Measurements from ENCODE around the gene KCNMB4. TPM values are rescaled to one million over a fixed set of nuclear protein-coding genes. Genes with fewer than 3 reads are reported as not detected.

The KCNMB4 gene, protein sequence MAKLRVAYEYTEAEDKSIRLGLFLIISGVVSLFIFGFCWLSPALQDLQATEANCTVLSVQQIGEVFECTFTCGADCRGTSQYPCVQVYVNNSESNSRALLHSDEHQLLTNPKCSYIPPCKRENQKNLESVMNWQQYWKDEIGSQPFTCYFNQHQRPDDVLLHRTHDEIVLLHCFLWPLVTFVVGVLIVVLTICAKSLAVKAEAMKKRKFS
- 0.22 and 0.51 TPM in 2 replicates for total RNA-seq (2012; rRNA removed)

DNA sequence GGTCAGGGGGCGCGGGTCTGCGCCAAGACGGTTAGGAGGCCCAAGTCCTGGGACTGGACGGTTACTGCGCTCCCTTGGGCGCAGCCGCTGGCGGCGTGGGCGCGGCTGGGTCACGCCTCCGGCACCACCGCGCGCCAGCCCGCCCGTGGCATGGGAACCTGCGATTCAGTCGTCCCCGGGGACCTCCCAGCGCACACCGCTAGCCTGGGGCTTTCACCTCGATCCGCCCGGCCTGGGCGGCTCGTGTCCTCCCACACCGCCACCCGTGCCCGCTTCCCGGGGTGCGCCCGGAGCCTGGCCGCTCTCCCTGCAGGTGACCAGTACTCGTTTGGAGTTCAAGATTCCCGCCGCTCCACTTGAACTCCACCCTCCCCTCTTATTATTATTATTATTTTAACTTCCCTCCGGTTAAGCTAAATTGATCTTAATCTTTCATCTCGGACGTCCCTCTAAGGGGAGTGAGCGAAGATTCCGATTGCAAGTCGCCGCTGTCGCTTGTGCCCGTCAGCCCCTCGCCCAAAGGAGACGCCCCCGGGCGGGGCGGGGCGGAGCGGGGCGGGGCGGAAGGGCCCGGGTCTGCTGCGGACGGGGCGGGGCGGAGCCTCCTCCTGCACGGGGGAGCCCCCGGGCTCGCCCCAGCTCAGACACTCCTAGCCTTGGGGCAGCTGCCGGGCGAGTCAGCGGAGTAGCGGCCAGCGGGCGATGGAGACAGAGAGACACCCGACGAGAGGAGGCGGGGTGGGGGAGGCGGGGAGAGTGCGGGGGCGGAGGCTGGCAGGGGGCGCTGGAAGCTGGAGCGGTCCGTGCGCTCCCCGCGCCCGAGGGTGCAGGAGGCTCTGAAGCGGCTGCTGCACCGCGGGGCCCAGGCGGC, at the start of gene KCNMB4:
Gene KCNMB4 (plus strand): TSS at position 643 of the 871 bp plus-strand sequence. CDS start 445 bp downstream, outside the sequence.
- no peaks in the 10 kb centered on the region for H3K9me3 ChIP-seq (replicated peaks; ENCODE audit: low read length)
- no peaks in the 10 kb centered on the region for H3K36me3 ChIP-seq (ENCODE audit: insufficient read depth, low read length)
- H3K4me2 ChIP-seq (ENCODE audit: low read length): peak within 1 kb of the TSS; percentile 89
- peak within 1 kb of the TSS; percentile 75 for H3K4me3 ChIP-seq (ENCODE audit: low read length)
- H3K4me1 ChIP-seq (ENCODE audit: control insufficient read depth, insufficient read depth, low read length): peaks cover 12% of the 10 kb centered on the region
- peak within 1 kb of the TSS; percentile 54 for H3K9ac ChIP-seq (ENCODE audit: low read depth, low read length)
- peaks cover 16% of the 10 kb centered on the region for H3K27me3 ChIP-seq (ENCODE audit: control insufficient read depth, insufficient read depth, low read length)

DNA sequence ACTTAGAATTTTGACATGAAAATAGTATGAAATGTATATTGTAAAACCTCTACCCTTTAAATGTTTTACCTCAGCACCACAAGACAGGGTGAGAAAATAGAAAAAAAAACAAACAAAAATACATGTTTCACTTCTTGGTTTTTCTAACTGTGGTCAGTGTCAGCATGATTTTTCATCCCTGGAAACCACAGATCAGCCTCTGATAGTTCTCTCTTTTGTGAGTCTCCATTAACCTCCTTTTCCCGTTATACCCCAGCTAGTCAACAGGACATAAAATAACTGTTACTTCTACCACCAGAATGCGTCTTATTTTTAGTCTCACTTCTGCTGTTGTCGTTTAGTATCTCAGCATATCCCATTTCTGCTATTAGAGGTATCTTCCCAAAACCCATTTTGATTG, 48.3 kb upstream of the KCNMB4 start:
- no peaks in the 10 kb centered on the region for H3K4me1 ChIP-seq (ENCODE audit: control insufficient read depth, insufficient read depth, low read length)
- no peaks in the 10 kb centered on the region for H3K36me3 ChIP-seq (ENCODE audit: insufficient read depth, low read length)

DNA sequence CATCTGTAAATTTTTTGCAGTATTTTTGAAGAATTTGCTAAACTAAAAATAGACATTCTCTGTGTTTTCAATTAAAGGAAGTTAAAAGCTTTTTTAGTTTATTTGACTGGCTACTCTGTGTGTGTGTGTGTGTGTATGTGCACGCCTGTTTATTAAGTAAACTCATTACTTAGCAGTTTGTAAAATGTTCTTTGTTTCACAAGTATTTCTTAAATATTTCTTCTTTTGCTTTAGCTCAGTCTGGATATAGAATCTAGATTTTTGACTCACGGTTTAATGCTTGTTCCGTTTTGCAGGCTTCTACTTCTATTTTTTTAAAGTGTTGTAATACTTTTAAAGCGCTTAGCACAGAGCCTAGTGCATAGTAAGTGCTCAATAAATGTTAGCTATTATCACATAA, 46.5 kb upstream of the KCNMB4 start:
- H3K9ac ChIP-seq (ENCODE audit: low read depth, low read length): no peak overlapping the region
- no peaks in the 10 kb centered on the region for H3K27me3 ChIP-seq (ENCODE audit: control insufficient read depth, insufficient read depth, low read length)
- H3K4me1 ChIP-seq (ENCODE audit: control insufficient read depth, insufficient read depth, low read length): no peaks in the 10 kb centered on the region
- H3K4me2 ChIP-seq (ENCODE audit: low read length): no peak overlapping the region
- H3K36me3 ChIP-seq (ENCODE audit: insufficient read depth, low read length): peaks cover 5% of the 10 kb centered on the region
- H3K9me3 ChIP-seq (replicated peaks; ENCODE audit: low read length): no peaks in the 10 kb centered on the region
- H3K4me3 ChIP-seq (ENCODE audit: low read length): no peak overlapping the region

More for the DNA sequence above, 48.3 kb upstream of the KCNMB4 start:
- Histone ChIP-seq H3K27me3 (ENCODE audit: control insufficient read depth, insufficient read depth, low read length) (no peaks in the 10 kb centered on the region), H3K9me3 (replicated peaks; ENCODE audit: low read length) (no peaks in the 10 kb centered on the region), H3K4me2 (ENCODE audit: low read length) (no peak overlapping the region), H3K4me3 (ENCODE audit: low read length) (no peak overlapping the region), H3K9ac (ENCODE audit: low read depth, low read length) (no peak overlapping the region)

DNA sequence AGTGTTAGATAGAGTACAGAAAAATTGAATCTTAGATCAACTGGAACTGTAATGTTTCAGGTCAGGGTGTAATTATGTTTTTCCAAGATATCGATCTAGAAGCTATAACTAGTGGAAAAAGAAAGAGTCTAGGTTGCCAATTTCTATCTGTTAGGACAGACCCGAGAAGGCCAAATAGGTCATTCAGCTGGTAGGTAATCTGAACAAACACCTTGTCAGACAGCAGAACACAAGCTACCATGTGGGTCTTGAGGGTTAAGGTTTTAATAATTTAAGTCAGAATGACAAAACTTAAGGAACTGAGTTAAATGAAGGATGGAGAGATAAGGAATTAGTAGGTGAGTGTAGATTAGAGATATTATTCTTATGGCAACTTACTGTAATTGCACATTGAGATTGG, 44.9 kb upstream of the KCNMB4 start:
- H3K4me2 ChIP-seq (ENCODE audit: low read length): no peak overlapping the region
- H3K9ac ChIP-seq (ENCODE audit: low read depth, low read length): no peak overlapping the region
- H3K4me1 ChIP-seq (ENCODE audit: control insufficient read depth, insufficient read depth, low read length): no peaks in the 10 kb centered on the region
- H3K4me3 ChIP-seq (ENCODE audit: low read length): no peak overlapping the region
- H3K36me3 ChIP-seq (ENCODE audit: insufficient read depth, low read length): peaks cover 5% of the 10 kb centered on the region
- no peaks in the 10 kb centered on the region for H3K27me3 ChIP-seq (ENCODE audit: control insufficient read depth, insufficient read depth, low read length)
- no peaks in the 10 kb centered on the region for H3K9me3 ChIP-seq (replicated peaks; ENCODE audit: low read length)

DNA sequence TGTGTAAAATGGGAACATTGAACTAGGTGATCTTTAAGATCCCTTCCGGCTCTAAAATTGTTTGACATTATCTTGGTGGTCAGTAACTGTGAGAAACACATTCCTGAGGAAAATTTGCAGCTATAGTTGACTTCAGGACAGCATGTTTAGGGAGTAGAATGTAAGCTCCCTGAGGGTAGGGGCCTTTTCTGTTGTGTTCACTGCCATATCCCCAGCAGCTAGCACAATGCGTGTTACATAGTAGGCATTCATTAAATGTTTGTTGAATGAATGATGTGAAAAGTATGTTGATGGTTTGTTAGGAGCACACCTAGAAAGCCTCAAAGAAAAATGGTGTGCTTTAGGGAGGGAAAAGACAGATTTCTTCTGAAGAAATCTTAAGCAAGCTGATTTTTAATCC, 38.5 kb upstream of the KCNMB4 start:
- Histone ChIP-seq H3K27me3 (ENCODE audit: control insufficient read depth, insufficient read depth, low read length) (no peaks in the 10 kb centered on the region), H3K4me3 (ENCODE audit: low read length) (no peak overlapping the region), H3K4me1 (ENCODE audit: control insufficient read depth, insufficient read depth, low read length) (no peaks in the 10 kb centered on the region)

DNA sequence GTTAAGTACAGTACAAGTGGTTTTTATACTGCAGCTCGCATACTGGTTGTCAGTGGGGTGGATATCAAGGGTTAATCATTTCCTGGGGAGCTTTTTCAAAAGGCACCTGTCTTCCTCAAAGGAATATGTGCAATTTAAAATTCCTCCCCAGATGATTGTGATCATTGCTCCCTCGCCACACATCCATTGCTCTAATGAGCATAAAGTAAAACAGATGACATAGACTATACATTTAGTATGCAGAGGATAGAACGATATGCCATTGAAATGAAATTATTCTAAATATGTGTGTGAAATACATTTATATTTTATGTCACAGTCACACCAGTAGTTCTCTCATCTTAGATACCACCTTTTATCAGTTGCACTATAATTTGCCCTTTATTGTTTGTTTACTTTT, 36.4 kb upstream of the KCNMB4 start:
- no peaks in the 10 kb centered on the region for H3K4me1 ChIP-seq (ENCODE audit: control insufficient read depth, insufficient read depth, low read length)
- no peak overlapping the region for H3K9ac ChIP-seq (ENCODE audit: low read depth, low read length)
- no peaks in the 10 kb centered on the region for H3K27me3 ChIP-seq (ENCODE audit: control insufficient read depth, insufficient read depth, low read length)
- H3K36me3 ChIP-seq (ENCODE audit: insufficient read depth, low read length): peaks cover 13% of the 10 kb centered on the region
- H3K4me3 ChIP-seq (ENCODE audit: low read length): no peak overlapping the region
- no peaks in the 10 kb centered on the region for H3K9me3 ChIP-seq (replicated peaks; ENCODE audit: low read length)
- H3K4me2 ChIP-seq (ENCODE audit: low read length): no peak overlapping the region

More for the DNA sequence above, 38.5 kb upstream of the KCNMB4 start:
- Histone ChIP-seq H3K9ac (ENCODE audit: low read depth, low read length) (no peak overlapping the region), H3K36me3 (ENCODE audit: insufficient read depth, low read length) (peaks cover 18% of the 10 kb centered on the region), H3K9me3 (replicated peaks; ENCODE audit: low read length) (no peaks in the 10 kb centered on the region), H3K4me2 (ENCODE audit: low read length) (no peak overlapping the region)

DNA sequence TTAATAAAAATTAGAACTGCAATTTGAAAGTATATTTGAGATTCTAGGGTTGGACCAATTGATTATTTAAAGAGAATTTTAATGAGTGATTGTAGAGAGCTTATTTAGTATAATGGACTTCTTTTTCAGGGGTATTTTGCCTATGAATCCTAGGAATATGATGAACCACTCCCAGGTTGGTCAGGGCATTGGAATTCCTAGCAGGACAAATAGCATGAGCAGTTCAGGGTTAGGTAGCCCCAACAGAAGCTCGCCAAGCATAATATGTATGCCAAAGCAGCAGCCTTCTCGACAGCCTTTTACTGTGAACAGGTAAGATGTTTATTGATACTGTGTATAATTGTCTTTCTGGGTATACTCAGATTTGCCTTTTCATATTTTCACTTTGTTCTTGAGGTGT, 35.9 kb upstream of the KCNMB4 start:
- no peak overlapping the region for H3K9ac ChIP-seq (ENCODE audit: low read depth, low read length)
- H3K4me1 ChIP-seq (ENCODE audit: control insufficient read depth, insufficient read depth, low read length): no peaks in the 10 kb centered on the region
- no peak overlapping the region for H3K4me2 ChIP-seq (ENCODE audit: low read length)
- H3K9me3 ChIP-seq (replicated peaks; ENCODE audit: low read length): no peaks in the 10 kb centered on the region
- H3K36me3 ChIP-seq (ENCODE audit: insufficient read depth, low read length): peaks cover 15% of the 10 kb centered on the region
- H3K27me3 ChIP-seq (ENCODE audit: control insufficient read depth, insufficient read depth, low read length): no peaks in the 10 kb centered on the region
- no peak overlapping the region for H3K4me3 ChIP-seq (ENCODE audit: low read length)

DNA sequence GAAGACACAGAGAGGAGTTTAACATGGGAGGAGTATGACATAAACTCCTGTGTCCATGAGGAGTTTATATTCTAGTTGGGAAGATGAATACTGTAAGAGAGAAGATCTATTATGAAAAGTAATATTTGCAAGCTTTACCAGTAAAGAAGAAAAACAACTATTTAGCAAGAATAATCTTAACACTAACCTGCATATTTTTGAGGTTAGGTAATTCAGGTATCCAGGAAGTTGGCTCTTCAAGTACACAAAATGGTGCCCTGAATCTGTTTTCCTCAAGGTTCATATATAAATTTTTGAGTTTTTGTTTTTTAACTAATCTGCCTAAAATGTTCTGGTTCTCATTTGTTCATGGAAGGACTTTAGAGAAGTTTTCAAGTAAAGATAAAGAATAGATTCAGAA, 33.9 kb upstream of the KCNMB4 start:
- Histone ChIP-seq H3K27me3 (ENCODE audit: control insufficient read depth, insufficient read depth, low read length) (no peaks in the 10 kb centered on the region), H3K4me3 (ENCODE audit: low read length) (no peak overlapping the region), H3K4me1 (ENCODE audit: control insufficient read depth, insufficient read depth, low read length) (no peaks in the 10 kb centered on the region), H3K4me2 (ENCODE audit: low read length) (no peak overlapping the region), H3K36me3 (ENCODE audit: insufficient read depth, low read length) (peaks cover 24% of the 10 kb centered on the region), H3K9ac (ENCODE audit: low read depth, low read length) (no peak overlapping the region), H3K9me3 (replicated peaks; ENCODE audit: low read length) (no peaks in the 10 kb centered on the region)

DNA sequence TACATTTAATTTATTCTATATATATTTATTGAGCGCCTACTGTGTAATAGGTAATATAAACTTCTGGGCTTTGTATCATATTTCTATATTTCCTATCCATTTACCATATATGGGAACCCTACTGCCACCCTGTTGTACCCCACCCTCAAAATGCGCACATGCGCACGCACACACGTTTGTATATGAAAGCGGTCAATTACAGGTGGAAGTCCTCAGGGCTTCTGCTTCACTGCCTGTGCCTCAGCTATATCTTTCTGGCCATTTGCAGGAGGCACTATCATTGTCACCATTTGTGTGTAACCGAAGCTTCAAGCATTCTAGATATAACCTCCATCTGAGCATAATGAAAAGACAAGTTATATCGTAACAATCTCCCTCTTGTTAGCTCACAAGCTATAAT, 31.3 kb upstream of the KCNMB4 start:
- no peak overlapping the region for H3K4me2 ChIP-seq (ENCODE audit: low read length)
- H3K36me3 ChIP-seq (ENCODE audit: insufficient read depth, low read length): peaks cover 29% of the 10 kb centered on the region
- no peak overlapping the region for H3K9ac ChIP-seq (ENCODE audit: low read depth, low read length)
- no peaks in the 10 kb centered on the region for H3K9me3 ChIP-seq (replicated peaks; ENCODE audit: low read length)
- no peak overlapping the region for H3K4me3 ChIP-seq (ENCODE audit: low read length)
- H3K4me1 ChIP-seq (ENCODE audit: control insufficient read depth, insufficient read depth, low read length): no peaks in the 10 kb centered on the region
- no peaks in the 10 kb centered on the region for H3K27me3 ChIP-seq (ENCODE audit: control insufficient read depth, insufficient read depth, low read length)

DNA sequence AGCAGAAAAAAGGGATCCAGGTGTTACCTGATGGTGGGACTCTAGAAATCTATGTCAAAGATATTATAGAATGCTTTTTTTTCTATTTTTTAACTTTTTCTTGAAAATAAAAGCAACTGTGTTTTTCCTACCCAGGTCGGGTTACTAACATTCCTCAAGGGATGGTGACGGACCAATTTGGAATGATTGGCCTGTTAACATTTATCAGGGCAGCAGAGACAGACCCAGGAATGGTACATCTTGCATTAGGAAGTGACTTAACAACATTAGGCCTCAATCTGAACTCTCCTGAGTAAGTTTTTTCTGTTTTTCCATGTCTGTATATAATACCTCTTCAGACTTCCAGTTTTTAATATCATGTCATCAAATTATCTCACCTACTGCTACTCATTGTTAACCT, 27.6 kb upstream of the KCNMB4 start:
- H3K36me3 ChIP-seq (ENCODE audit: insufficient read depth, low read length): peaks cover 56% of the 10 kb centered on the region
- H3K9ac ChIP-seq (ENCODE audit: low read depth, low read length): no peak overlapping the region

DNA sequence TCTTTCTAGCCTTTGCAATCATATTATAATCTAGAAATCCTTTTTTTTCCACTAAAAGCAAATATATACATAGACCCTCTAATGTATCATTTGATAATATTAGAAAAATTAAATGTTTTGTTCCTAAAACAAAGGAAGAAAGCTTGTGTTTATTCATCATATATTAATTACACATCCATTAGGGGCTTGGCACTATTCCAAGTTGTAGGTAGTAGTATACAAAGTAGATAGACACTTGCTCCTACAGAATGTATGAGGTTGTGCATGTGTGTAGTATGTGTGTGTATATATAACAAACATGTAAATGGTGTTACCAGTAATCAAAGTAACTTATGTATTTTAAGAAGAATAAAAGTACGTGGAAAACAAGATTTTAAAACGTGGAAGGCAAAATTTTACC, 15.0 kb upstream of the KCNMB4 start:
- H3K4me3 ChIP-seq (ENCODE audit: low read length): no peak overlapping the region
- no peaks in the 10 kb centered on the region for H3K27me3 ChIP-seq (ENCODE audit: control insufficient read depth, insufficient read depth, low read length)
- H3K4me1 ChIP-seq (ENCODE audit: control insufficient read depth, insufficient read depth, low read length): no peaks in the 10 kb centered on the region
- H3K9ac ChIP-seq (ENCODE audit: low read depth, low read length): no peak overlapping the region
- no peaks in the 10 kb centered on the region for H3K9me3 ChIP-seq (replicated peaks; ENCODE audit: low read length)
- no peak overlapping the region for H3K4me2 ChIP-seq (ENCODE audit: low read length)
- H3K36me3 ChIP-seq (ENCODE audit: insufficient read depth, low read length): peaks cover 29% of the 10 kb centered on the region

More for the DNA sequence above, 27.6 kb upstream of the KCNMB4 start:
- Histone ChIP-seq H3K4me2 (ENCODE audit: low read length) (no peak overlapping the region), H3K9me3 (replicated peaks; ENCODE audit: low read length) (no peaks in the 10 kb centered on the region), H3K4me3 (ENCODE audit: low read length) (no peak overlapping the region), H3K27me3 (ENCODE audit: control insufficient read depth, insufficient read depth, low read length) (no peaks in the 10 kb centered on the region), H3K4me1 (ENCODE audit: control insufficient read depth, insufficient read depth, low read length) (no peaks in the 10 kb centered on the region)

All from skeletal muscle satellite cell (primary cell).